GM23248 (cell line): Measurements from ENCODE around the gene HSF4.

Experiments
- EZH2 ChIP-seq: fragments of 200-600 bp; sonication (generic); IDR thresholded peaks from 2 replicates; pipeline ENCODE4 v1.6.1; 2018; ENCODE audit warnings: antibody characterized with exemption, mild to moderate bottlenecking; ENCODE audit not compliant: insufficient read depth, poor library complexity, severe bottlenecking
- EZH2phosphoT487 ChIP-seq: fragments of 200-600 bp; sonication (generic); IDR thresholded peaks from 2 replicates; pipeline ENCODE4 v1.6.1; 2018; ENCODE audit warnings: antibody characterized with exemption, moderate library complexity, mild to moderate bottlenecking, low read depth; ENCODE audit not compliant: insufficient read depth

- TF ChIP-seq EZH2phosphoT487 (no peak), EZH2 (no peak)
Observed at GRCh38 chr16:67199808-67200198, 35.3 kb downstream of the HSF4 start.
